Stimulated activated CD4-positive, alpha-beta T cell treated with anti-CD3 and anti-CD28 coated beads, Interleukin-2, amount 100 ng/mL, for 48 hours (primary cell): ENCODE measurements around the gene THRSP.
"Not testable (repeated sequence)": the region's sequence is repeated elsewhere in the genome, so short reads cannot be mapped to it uniquely, and the experiment has no call there.

ENCODE experiments used
- DNase-seq, 2 donors: peaks; one replicate each; pipeline ENCODE4 v3.0.0-alpha.2; 2020

Gene THRSP

GRCh38 chr11:78063440-78064181, at the start of gene THRSP:
TSS of gene THRSP (plus strand) at chr11:78063861. CDS start at chr11:78063882, 21 bp downstream.
- no peak for DNase-seq

DNA sequence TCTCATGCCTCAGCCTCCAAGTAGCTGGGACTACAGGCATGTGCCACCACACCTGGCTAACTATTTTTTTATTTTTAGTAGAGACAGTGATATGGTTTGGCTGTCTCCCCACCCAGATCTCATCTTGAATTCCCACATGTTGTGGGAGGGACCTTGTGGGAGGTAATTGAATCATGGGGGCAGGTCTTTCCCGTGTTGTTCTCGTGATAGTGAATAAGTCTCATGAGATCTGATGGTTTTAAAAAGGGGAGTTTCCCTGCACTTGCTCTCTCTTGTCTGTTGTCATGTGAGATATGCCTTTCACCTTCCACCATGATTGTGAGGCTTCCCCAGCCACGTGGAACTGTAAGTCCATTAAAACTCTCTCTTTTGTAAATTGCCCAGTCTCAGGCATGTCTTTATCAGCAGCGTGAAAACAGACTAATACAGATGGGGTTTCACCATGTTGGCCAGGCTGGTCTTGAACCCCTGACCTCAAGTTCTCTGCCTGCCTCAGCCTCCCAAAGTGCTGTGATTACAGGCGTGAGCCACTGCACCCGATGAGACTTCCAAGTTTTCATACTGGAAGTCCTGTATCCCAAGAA, 48.6 kb upstream of the THRSP start:
- not testable (repeated sequence) for DNase-seq

DNA sequence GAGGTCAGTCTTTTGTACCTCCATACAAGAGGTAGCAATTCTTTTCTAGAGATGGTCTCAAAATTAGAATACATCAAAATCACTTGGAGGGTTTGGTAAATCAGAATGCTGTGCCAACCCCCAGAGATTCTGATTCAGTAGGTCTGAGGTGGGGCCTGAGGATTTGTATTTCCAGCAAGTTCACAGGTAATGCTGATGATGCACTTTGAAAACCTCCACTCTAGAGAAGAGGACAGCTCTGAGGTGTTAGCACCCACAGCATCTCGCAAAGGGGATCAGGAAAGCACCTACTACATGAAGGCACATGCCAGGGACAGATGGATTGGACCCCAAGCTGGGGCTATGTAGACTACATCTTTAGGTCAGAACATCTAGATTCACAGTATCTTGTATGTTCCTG, 47.8 kb upstream of the THRSP start:
- no peak for DNase-seq

GRCh38 chr11:78019808-78020207, 43.9 kb upstream of the THRSP start:
- no peak for DNase-seq

DNA sequence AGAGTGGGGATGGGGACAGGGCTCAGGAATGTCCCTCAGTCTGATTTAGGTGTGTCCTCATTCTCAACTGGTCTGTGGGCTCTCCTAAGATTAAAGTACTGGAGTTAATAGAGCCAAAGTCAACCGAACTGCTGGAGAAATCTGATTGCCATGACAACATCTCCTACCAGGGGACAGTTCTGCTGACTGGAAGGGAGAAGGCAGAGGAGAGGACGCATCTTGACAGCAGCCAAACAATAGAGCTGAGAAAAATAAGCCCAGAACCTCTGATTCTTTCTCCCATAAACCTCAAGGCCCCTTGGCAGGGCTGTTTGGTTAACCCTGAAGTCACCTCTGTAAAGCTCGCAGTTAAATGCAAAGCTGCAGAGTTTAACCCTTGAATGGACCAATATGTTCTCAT, 43.4 kb upstream of the THRSP start:
- no peak for DNase-seq

GRCh38 chr11:78021611-78022010, 42.0 kb upstream of the THRSP start:
- no peak for DNase-seq

GRCh38 chr11:78022397-78023396, 41.0 kb upstream of the THRSP start, which contains the start of gene KCTD14:
TSS of gene KCTD14 (minus strand) at chr11:78023276. CDS start at chr11:78023249, 27 bp downstream.
- DNase-seq, result no peak

DNA sequence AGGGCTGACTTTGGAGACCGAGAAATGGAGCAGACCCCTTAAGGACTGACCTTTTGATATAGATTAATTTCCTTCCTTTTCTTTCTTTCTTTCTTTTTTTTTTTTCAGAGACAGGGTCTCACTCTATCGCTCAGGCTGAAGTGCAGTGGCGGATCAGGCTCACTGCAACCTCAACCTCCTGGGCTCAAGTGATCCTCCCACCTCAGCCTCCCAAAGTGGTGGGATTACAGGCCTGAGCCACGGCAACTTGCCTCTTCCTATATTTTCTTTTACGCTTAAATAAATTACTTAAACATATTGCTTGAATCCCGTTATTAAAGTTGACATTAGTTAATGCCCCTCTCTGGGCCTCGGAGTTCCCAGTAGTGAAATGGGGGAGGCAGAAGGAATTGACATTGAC, 40.2 kb upstream of the THRSP start:
- DNase-seq, result no peak

DNA sequence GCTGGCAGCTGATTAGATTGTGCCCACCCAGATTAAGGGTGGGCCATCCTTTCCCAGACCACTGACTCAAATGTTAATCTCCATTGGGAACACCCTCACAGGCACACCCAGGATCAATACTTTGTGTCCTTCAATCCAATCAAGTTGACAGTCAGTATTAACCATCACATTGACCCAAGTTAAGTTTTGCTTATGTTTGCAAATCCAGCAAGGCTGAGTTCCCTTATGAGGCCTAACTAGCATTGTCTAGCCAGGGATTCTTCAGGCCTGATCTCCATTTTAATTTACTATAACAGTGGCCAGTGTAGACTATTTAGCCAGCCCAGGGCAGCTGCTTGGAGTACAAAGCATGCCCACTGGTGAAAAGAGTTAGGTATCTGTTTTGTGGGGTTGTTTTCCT, 38.3 kb upstream of the THRSP start:
- no peak for DNase-seq

- no peak for DNase-seq
These were observed 35.9 kb upstream of the THRSP start for GRCh38 chr11:78027759-78028158.

- DNase-seq, result not testable (repeated sequence)
These were observed 35.2 kb upstream of the THRSP start for GRCh38 chr11:78028423-78028822.

- no peak for DNase-seq
These were observed 33.0 kb upstream of the THRSP start for GRCh38 chr11:78030429-78031325.

GRCh38 chr11:78031629-78032028, 32.0 kb upstream of the THRSP start:
- DNase-seq, result no peak

DNA sequence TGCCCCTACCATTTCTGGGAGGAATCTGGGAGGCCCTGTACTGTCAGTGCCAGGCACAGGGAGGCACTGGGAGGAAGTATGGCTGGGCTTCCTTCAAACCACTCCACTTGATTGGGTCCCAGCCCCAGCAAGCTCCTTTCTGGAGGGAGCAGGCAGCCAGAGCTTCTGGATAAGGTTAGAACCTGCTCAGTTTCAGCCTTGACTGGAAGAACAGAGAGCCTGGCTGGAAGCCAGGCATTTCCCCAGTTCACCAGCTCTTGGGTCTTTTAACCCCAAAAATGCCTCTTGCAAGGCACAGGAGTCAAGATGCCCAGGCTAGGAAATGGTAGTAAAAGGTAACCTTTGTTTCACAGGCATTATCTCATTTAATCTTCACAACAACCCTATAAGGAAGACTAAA, 31.6 kb upstream of the THRSP start:
- DNase-seq, result no peak

DNA sequence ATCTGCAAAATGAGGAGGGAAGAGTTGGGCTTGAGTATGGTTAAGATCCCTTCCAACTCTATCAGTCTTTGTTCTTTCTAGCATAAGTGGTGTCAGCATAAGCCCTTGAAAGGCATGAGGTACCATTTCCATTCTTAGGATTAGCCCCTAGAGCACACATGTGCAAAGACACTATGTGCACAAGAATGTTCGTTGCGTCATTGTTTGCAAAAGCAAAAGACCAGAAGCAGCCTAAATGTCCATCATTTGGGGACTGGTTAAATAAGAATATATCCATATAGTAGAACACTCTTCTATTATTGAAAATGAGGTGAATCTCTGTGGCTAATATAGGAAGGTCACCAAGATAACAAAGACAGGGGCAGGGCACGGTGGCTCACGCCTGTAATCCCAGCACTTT, 30.6 kb upstream of the THRSP start:
- DNase-seq, result no peak

DNA sequence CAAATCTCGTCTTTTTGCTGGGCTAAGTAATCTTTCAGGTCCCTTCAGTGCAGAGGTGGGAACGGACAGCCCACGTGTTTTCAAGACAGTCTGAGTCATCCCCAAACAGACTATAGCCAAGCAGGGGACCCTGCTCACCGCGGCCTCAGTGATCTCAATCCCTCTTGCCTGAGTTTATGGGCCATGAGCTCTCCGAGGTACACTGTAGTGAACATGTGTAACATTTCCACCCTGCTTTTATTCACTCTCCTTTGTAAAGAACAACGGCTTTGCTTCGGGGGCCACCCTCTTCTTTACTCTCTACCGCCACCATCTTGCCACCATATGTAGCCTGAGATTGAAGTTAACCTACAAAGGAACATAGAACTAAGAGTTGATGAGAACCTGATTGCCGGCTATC, 29.0 kb upstream of the THRSP start:
- no peak for DNase-seq

DNA sequence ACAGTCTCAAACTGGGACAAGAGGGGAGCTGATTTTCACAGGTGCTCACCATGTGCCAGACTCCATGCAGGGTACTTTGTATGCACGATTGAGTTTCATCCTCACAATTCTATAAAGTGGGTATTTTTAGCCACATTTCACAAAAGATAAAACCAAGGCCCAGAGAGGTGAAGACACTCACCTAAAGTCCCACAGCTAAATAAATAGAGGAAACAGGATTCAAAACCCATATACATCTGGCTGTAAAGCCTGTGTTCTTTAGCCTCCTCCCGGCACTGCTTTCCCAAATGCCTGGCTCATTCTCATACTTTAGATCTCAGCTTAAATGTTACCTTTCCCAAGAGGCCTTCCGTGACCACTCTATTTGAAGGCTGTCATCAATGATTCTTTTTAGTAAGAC, 27.3 kb upstream of the THRSP start:
- no peak for DNase-seq

GRCh38 chr11:78037056-78037455, 26.6 kb upstream of the THRSP start:
- no peak for DNase-seq

- DNase-seq, result no peak
These were observed 25.6 kb upstream of the THRSP start for GRCh38 chr11:78037825-78038620.

DNA sequence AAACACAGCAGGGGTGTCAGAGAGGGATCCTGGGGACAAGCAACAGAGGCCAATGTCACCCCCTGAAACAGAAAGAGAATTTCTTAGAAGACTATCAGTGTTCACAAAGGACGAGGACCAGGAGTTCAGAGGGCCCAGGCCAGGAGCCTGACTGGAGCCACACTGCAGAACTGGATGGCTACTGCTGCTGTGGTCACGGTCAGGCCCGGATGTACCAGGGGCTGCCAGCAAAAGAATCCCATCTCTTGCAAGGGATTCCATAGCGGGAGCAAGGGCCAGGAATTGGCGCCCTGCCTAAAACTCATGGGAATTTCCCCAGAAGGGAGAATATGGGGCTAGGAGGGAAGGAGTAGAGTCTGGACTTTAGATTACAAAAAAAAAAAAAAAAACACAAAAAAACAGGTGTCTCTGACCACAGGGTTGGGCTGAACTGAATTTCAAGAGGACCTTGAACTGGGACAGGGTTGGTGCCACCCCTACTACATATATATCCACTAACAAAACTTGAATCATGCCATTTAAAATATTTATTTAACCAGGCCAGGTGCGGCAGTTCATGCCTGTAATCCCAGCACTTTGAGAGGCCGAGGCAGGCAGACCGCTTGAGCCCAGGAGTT, 24.9 kb upstream of the THRSP start:
- DNase-seq, result no peak

DNA sequence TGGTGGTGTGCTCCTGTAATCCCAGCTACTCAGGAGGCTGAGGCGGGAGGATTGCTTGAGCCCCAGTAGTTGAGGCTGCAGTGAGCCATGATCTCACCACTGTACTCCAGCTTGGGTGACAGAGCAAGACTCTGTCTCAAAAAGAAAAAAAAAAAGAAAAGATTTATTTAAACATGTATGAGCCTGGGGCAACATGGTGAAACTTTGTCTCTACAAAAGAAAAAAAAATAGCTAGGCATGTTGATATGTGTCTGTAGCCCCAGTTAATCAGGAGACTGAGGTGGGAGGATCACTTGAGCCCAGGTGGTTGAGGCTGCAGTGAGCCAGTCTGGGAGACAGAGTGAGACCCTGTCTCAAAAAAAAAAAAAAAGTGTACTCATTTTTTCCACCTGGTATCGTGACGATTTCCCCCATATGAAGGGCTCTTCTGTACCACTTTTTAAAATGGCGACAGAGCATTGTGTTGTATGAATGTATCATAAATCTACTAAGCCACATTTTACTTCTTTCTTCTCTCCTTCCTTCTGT, 24.2 kb upstream of the THRSP start:
- DNase-seq, result no peak
